ENCODE data around the gene MUC5B. TPM values are rescaled to one million over a fixed set of nuclear protein-coding genes. Genes with fewer than 3 reads are reported as not detected.
"Not testable (repeated sequence)": the region's sequence is repeated elsewhere in the genome, so short reads cannot be mapped to it uniquely, and the experiment has no call there.

MUC5B gene
- total RNA-seq, 1 experiment from 2014 or later: not detected

GRCh38 chr11:1262172-1263006 is 39.5 kb downstream of the MUC5B start:
- intact Hi-C loops (cut with micrococcal nuclease; ENCODE audit: unreplicated experiment): no loop called here
- peak; percentile 88 for DNase-seq (ENCODE audit: low spot score)
- peak overlapping the region; percentile 43 for H3K4me3 ChIP-seq (ENCODE audit: low read depth, low read length, poor library complexity, severe bottlenecking)
- peak overlapping the region; percentile 77 for H3K27ac ChIP-seq (ENCODE audit: low read depth, low read length, poor library complexity, severe bottlenecking)
- H3K36me3 ChIP-seq (ENCODE audit: insufficient read depth, low read length, poor library complexity, severe bottlenecking): no peaks in the 10 kb centered on the region
- BruUV-seq (replicated peaks): no TSS peak
- ChIA-PET CTCF (no interaction called here), POLR2A (ENCODE audit: low non-redundant PET) (interaction anchor here (0.6 kb wide), 1 partner anchor 28 kb away, joined by 6 read pairs; no protein-coding TSS in a partner anchor)
- H3K4me1 ChIP-seq (ENCODE audit: insufficient read depth, low read length, poor library complexity, severe bottlenecking): no peaks in the 10 kb centered on the region
- TF ChIP-seq CTCF (conservative IDR thresholded peaks at IDR 0.05; ENCODE audit: low read depth, low read length): no peak
- TF ChIP-seq EZH2 (IDR thresholded peaks at IDR 0.05; ENCODE audit: borderline replicate concordance, low read depth, low read length, poor library complexity, severe bottlenecking): no peak
- H3K27me3 ChIP-seq (replicated peaks; ENCODE audit: insufficient read depth, low read depth, low read length, poor library complexity): no peaks in the 10 kb centered on the region
- no peaks in the 10 kb centered on the region for H3K9me3 ChIP-seq (ENCODE audit: low read depth, low read length, poor library complexity, severe bottlenecking)

DNA sequence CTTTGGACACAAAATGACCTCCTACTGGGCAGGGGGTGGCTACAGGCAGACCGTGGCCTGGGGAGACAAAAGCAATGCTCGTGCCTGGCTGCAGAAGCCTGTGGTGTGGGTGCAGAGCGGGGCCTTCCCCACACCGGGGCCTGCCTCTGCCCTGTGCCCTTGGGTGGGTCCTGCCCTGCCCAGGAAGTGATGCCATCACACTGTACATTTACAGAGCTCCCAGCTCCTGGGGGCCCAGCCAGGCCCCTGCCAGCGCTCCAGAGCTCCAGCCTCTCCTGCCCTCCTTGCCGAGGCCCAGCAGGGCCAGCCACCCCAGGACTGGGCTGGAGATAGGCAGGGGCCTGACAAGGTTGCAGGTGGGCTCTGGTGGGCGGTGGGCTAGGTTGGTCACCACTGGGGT is 40.1 kb downstream of the MUC5B start:
- no TSS peak for BruUV-seq (replicated peaks)
- ChIA-PET POLR2A (ENCODE audit: low non-redundant PET) (interaction anchor here (0.6 kb wide), 1 partner anchor 29 kb away, joined by 6 read pairs; no protein-coding TSS in a partner anchor), CTCF (no interaction called here)
- Histone ChIP-seq H3K9me3 (ENCODE audit: low read depth, low read length, poor library complexity, severe bottlenecking) (no peaks in the 10 kb centered on the region), H3K4me1 (ENCODE audit: insufficient read depth, low read length, poor library complexity, severe bottlenecking) (no peaks in the 10 kb centered on the region), H3K4me3 (ENCODE audit: low read depth, low read length, poor library complexity, severe bottlenecking) (peak overlapping the region; percentile 43), H3K27ac (ENCODE audit: low read depth, low read length, poor library complexity, severe bottlenecking) (peak overlapping the region; percentile 77), H3K27me3 (replicated peaks; ENCODE audit: insufficient read depth, low read depth, low read length, poor library complexity) (no peaks in the 10 kb centered on the region), H3K36me3 (ENCODE audit: insufficient read depth, low read length, poor library complexity, severe bottlenecking) (no peaks in the 10 kb centered on the region)
- intact Hi-C loops (cut with micrococcal nuclease; ENCODE audit: unreplicated experiment): no loop called here
- DNase-seq (ENCODE audit: low spot score): no peak
- TF ChIP-seq EZH2 (IDR thresholded peaks at IDR 0.05; ENCODE audit: borderline replicate concordance, low read depth, low read length, poor library complexity, severe bottlenecking) (no peak), CTCF (conservative IDR thresholded peaks at IDR 0.05; ENCODE audit: low read depth, low read length) (no peak)

GRCh38 chr11:1264444-1264843 is 41.6 kb downstream of the MUC5B start:
- H3K27me3 ChIP-seq (replicated peaks; ENCODE audit: insufficient read depth, low read depth, low read length, poor library complexity); H3K4me1 ChIP-seq (ENCODE audit: insufficient read depth, low read length, poor library complexity, severe bottlenecking); H3K4me3 ChIP-seq (ENCODE audit: low read depth, low read length, poor library complexity, severe bottlenecking); H3K27ac ChIP-seq (ENCODE audit: low read depth, low read length, poor library complexity, severe bottlenecking); H3K9me3 ChIP-seq (ENCODE audit: low read depth, low read length, poor library complexity, severe bottlenecking); H3K36me3 ChIP-seq (ENCODE audit: insufficient read depth, low read length, poor library complexity, severe bottlenecking); BruUV-seq (replicated peaks); POLR2A ChIA-PET (ENCODE audit: low non-redundant PET); intact Hi-C loops (cut with micrococcal nuclease; ENCODE audit: unreplicated experiment); CTCF ChIA-PET: not testable (repeated sequence)
- DNase-seq (ENCODE audit: low spot score): peak; percentile 63
- TF ChIP-seq CTCF (conservative IDR thresholded peaks at IDR 0.05; ENCODE audit: low read depth, low read length): peak; percentile 41; the same call in 1 of the 2 replicates

- H3K27me3 ChIP-seq (replicated peaks; ENCODE audit: insufficient read depth, low read depth, low read length, poor library complexity); intact Hi-C loops (cut with micrococcal nuclease; ENCODE audit: unreplicated experiment): not testable (repeated sequence)
Observed at GRCh38 chr11:1265480-1265879, 42.6 kb downstream of the MUC5B start.

DNA sequence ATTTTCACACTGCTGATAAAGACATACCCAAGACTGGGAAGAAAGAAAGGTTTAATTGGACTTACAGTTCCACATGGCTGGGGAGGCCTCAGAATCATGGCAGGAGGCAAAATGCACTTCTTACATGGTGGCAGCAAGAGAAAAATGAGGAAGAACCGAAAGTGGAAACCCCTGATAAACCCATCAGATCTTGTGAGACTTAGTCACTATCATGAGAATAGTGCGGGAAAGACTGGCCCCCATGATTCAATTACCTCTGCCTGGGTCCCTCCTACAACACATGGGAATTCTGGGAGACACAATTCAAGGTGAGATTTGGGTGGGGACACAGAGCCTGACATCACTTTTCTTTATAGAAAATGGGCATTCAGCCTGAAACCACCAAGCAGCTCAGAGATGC is 44.1 kb downstream of the MUC5B start:
- H3K27me3 ChIP-seq (replicated peaks; ENCODE audit: insufficient read depth, low read depth, low read length, poor library complexity); H3K4me3 ChIP-seq (ENCODE audit: low read depth, low read length, poor library complexity, severe bottlenecking); H3K27ac ChIP-seq (ENCODE audit: low read depth, low read length, poor library complexity, severe bottlenecking); CTCF ChIA-PET; H3K9me3 ChIP-seq (ENCODE audit: low read depth, low read length, poor library complexity, severe bottlenecking); intact Hi-C loops (cut with micrococcal nuclease; ENCODE audit: unreplicated experiment); POLR2A ChIA-PET (ENCODE audit: low non-redundant PET); DNase-seq (ENCODE audit: low spot score); BruUV-seq (replicated peaks); H3K36me3 ChIP-seq (ENCODE audit: insufficient read depth, low read length, poor library complexity, severe bottlenecking): not testable (repeated sequence)
- peaks cover 13% of the 10 kb centered on the region for H3K4me1 ChIP-seq (ENCODE audit: insufficient read depth, low read length, poor library complexity, severe bottlenecking)

More at GRCh38 chr11:1265480-1265879, 42.6 kb downstream of the MUC5B start:
- DNase-seq (ENCODE audit: low spot score); H3K36me3 ChIP-seq (ENCODE audit: insufficient read depth, low read length, poor library complexity, severe bottlenecking); H3K27ac ChIP-seq (ENCODE audit: low read depth, low read length, poor library complexity, severe bottlenecking); H3K9me3 ChIP-seq (ENCODE audit: low read depth, low read length, poor library complexity, severe bottlenecking); H3K4me1 ChIP-seq (ENCODE audit: insufficient read depth, low read length, poor library complexity, severe bottlenecking); H3K4me3 ChIP-seq (ENCODE audit: low read depth, low read length, poor library complexity, severe bottlenecking); POLR2A ChIA-PET (ENCODE audit: low non-redundant PET); CTCF ChIA-PET; BruUV-seq (replicated peaks): not testable (repeated sequence)
